BLaER1 (cell line): Measurements from ENCODE around the gene CCDC177.
A peak's percentile ranks its signal among the peaks of the same experiment; 100 is the strongest.

Experiments used
- H3K27ac ChIP-seq: shearing (Covaris generic); formaldehyde crosslinking; 2 replicates; pipeline ENCODE4 v1.8.1; 2022
- H3K27me3 ChIP-seq: shearing (Covaris generic); formaldehyde crosslinking; 2 replicates; pipeline ENCODE4 v1.8.1; 2022
- H3K36me3 ChIP-seq: shearing (Covaris generic); formaldehyde crosslinking; 2 replicates; pipeline ENCODE4 v1.8.1; 2022
- H3K4me1 ChIP-seq: shearing (Covaris generic); formaldehyde crosslinking; 2 replicates; pipeline ENCODE4 v1.8.1; 2022
- H3K4me2 ChIP-seq: shearing (Covaris generic); formaldehyde crosslinking; 2 replicates; pipeline ENCODE4 v1.8.1; 2022
- H3K4me3 ChIP-seq: shearing (Covaris generic); formaldehyde crosslinking; 2 replicates; pipeline ENCODE4 v1.8.1; 2022
- H3K9ac ChIP-seq: shearing (Covaris generic); formaldehyde crosslinking; 2 replicates; pipeline ENCODE4 v1.8.1; 2022
- H3K9me3 ChIP-seq: shearing (Covaris generic); formaldehyde crosslinking; 2 replicates; pipeline ENCODE4 v1.8.1; 2022
- H4K20me1 ChIP-seq: shearing (Covaris generic); formaldehyde crosslinking; 2 replicates; pipeline ENCODE4 v1.8.1; 2022
- Cebpa-rat ChIP-seq: shearing (Covaris generic); IDR thresholded peaks from 2 replicates; pipeline ENCODE4 v1.8.1; 2022

CCDC177 gene

GRCh38 chr14:69582212-69582611, 7.5 kb upstream of the CCDC177 start:
- Histone ChIP-seq H3K9ac (no peak overlapping the region), H3K36me3 (no peaks in the 10 kb centered on the region), H3K4me2 (no peak overlapping the region), H3K9me3 (peaks cover 5% of the 10 kb centered on the region; the same call in 1 of the 2 replicates), H3K4me3 (no peak overlapping the region), H3K27me3 (no peaks in the 10 kb centered on the region), H3K4me1 (peaks cover 19% of the 10 kb centered on the region), H4K20me1 (no peaks in the 10 kb centered on the region), H3K27ac (no peak overlapping the region)
- TF ChIP-seq Cebpa-rat: no peak

- Histone ChIP-seq H3K4me2 (peak overlapping the region; percentile 24; the same call in 1 of the 2 replicates), H3K4me3 (no peak overlapping the region), H3K36me3 (no peaks in the 10 kb centered on the region), H4K20me1 (no peaks in the 10 kb centered on the region), H3K9ac (no peak overlapping the region), H3K4me1 (peaks cover 15% of the 10 kb centered on the region), H3K9me3 (peaks cover 5% of the 10 kb centered on the region; the same call in 1 of the 2 replicates), H3K27me3 (no peaks in the 10 kb centered on the region), H3K27ac (no peak overlapping the region)
- no peak for TF ChIP-seq Cebpa-rat
These were observed 6.8 kb upstream of the CCDC177 start for GRCh38 chr14:69581316-69581935.

GRCh38 chr14:69580009-69580577, 5.4 kb upstream of the CCDC177 start:
- H4K20me1 ChIP-seq: no peaks in the 10 kb centered on the region

GRCh38 chr14:69579476-69579875, 4.8 kb upstream of the CCDC177 start:
- peaks cover 2% of the 10 kb centered on the region for H3K27me3 ChIP-seq
- H3K4me3 ChIP-seq: no peak overlapping the region
- peaks cover 11% of the 10 kb centered on the region for H3K4me1 ChIP-seq
- no peak overlapping the region for H3K27ac ChIP-seq
- H3K36me3 ChIP-seq: no peaks in the 10 kb centered on the region
- H3K4me2 ChIP-seq: no peak overlapping the region
- TF ChIP-seq Cebpa-rat: no peak
- no peaks in the 10 kb centered on the region for H4K20me1 ChIP-seq
- H3K9ac ChIP-seq: no peak overlapping the region
- peaks cover 5% of the 10 kb centered on the region; the same call in 1 of the 2 replicates for H3K9me3 ChIP-seq

More at GRCh38 chr14:69580009-69580577, 5.4 kb upstream of the CCDC177 start:
- no peak for TF ChIP-seq Cebpa-rat
- H3K4me2 ChIP-seq: no peak overlapping the region
- H3K27me3 ChIP-seq: no peaks in the 10 kb centered on the region
- H3K27ac ChIP-seq: no peak overlapping the region
- no peak overlapping the region for H3K4me3 ChIP-seq
- H3K9ac ChIP-seq: no peak overlapping the region
- peaks cover 10% of the 10 kb centered on the region for H3K4me1 ChIP-seq
- no peaks in the 10 kb centered on the region for H3K36me3 ChIP-seq
- peaks cover 5% of the 10 kb centered on the region; the same call in 1 of the 2 replicates for H3K9me3 ChIP-seq

- no peak overlapping the region for H3K9ac ChIP-seq
- H3K27ac ChIP-seq: no peak overlapping the region
- peaks cover 25% of the 10 kb centered on the region for H4K20me1 ChIP-seq
- no peak for TF ChIP-seq Cebpa-rat
- H3K9me3 ChIP-seq: peaks cover 21% of the 10 kb centered on the region
- peak overlapping the region; percentile 62 for H3K4me3 ChIP-seq
- no peaks in the 10 kb centered on the region for H3K36me3 ChIP-seq
- H3K4me1 ChIP-seq: peaks cover 35% of the 10 kb centered on the region
- H3K27me3 ChIP-seq: peaks cover 48% of the 10 kb centered on the region
- H3K4me2 ChIP-seq: peak overlapping the region; percentile 97
These were observed 254 bp upstream of the CCDC177 start for GRCh38 chr14:69574954-69575295.

GRCh38 chr14:69573831-69574262, 824 bp downstream of the CCDC177 start:
- Histone ChIP-seq H3K4me3 (peak overlapping the region; percentile 62), H4K20me1 (peaks cover 25% of the 10 kb centered on the region), H3K4me2 (peak overlapping the region; percentile 97), H3K27ac (no peak overlapping the region), H3K36me3 (no peaks in the 10 kb centered on the region), H3K9ac (no peak overlapping the region), H3K27me3 (peaks cover 48% of the 10 kb centered on the region), H3K4me1 (peaks cover 35% of the 10 kb centered on the region), H3K9me3 (peaks cover 21% of the 10 kb centered on the region)
- no peak for TF ChIP-seq Cebpa-rat

GRCh38 chr14:69573205-69573830, 1.4 kb downstream of the CCDC177 start:
- peak overlapping the region; percentile 62 for H3K4me3 ChIP-seq
- no peak for TF ChIP-seq Cebpa-rat
- H3K4me1 ChIP-seq: peaks cover 35% of the 10 kb centered on the region
- peaks cover 25% of the 10 kb centered on the region for H4K20me1 ChIP-seq
- no peaks in the 10 kb centered on the region for H3K36me3 ChIP-seq
- H3K9ac ChIP-seq: no peak overlapping the region
- peaks cover 21% of the 10 kb centered on the region for H3K9me3 ChIP-seq
- H3K27ac ChIP-seq: no peak overlapping the region
- H3K4me2 ChIP-seq: peak overlapping the region; percentile 97
- peaks cover 48% of the 10 kb centered on the region for H3K27me3 ChIP-seq

GRCh38 chr14:69572841-69573135, 1.9 kb downstream of the CCDC177 start:
- Histone ChIP-seq H3K27ac (no peak overlapping the region), H3K27me3 (peaks cover 48% of the 10 kb centered on the region), H3K9ac (no peak overlapping the region), H3K9me3 (peaks cover 21% of the 10 kb centered on the region), H3K4me1 (peaks cover 35% of the 10 kb centered on the region), H4K20me1 (peaks cover 25% of the 10 kb centered on the region), H3K4me2 (peak overlapping the region; percentile 97), H3K36me3 (no peaks in the 10 kb centered on the region), H3K4me3 (peak overlapping the region; percentile 66)
- TF ChIP-seq Cebpa-rat: no peak

GRCh38 chr14:69572030-69572840, 2.4 kb downstream of the CCDC177 start:
- H4K20me1 ChIP-seq: peaks cover 25% of the 10 kb centered on the region
- H3K4me3 ChIP-seq: peak overlapping the region; percentile 66
- H3K36me3 ChIP-seq: no peaks in the 10 kb centered on the region
- H3K4me2 ChIP-seq: peak overlapping the region; percentile 88
- peaks cover 35% of the 10 kb centered on the region for H3K4me1 ChIP-seq
- peaks cover 21% of the 10 kb centered on the region for H3K9me3 ChIP-seq
- no peak overlapping the region for H3K27ac ChIP-seq
- H3K9ac ChIP-seq: no peak overlapping the region
- TF ChIP-seq Cebpa-rat: no peak
- peaks cover 48% of the 10 kb centered on the region for H3K27me3 ChIP-seq
